Measurements from ENCODE around the gene BRD7. TPM values are rescaled to one million over a fixed set of nuclear protein-coding genes. Genes with fewer than 3 reads are reported as not detected.

Gene BRD7
- total RNA-seq, 1 experiment from 2014 or later = 76.6 TPM

GRCh38 chr16:50403491-50403890 is 34.7 kb upstream of the BRD7 start:
- no peaks in the 10 kb centered on the region for H3K4me1 ChIP-seq (replicated peaks; ENCODE audit: insufficient read depth)
- no TSS peak for BruUV-seq (replicated peaks)
- no peaks in the 10 kb centered on the region for H4K20me1 ChIP-seq (ENCODE audit: insufficient read depth)
- ChIA-PET POLR2A (ENCODE audit: unreplicated experiment) (no interaction called here), CTCF (no interaction called here)
- no peaks in the 10 kb centered on the region for H3K9me2 ChIP-seq (ENCODE audit: insufficient read depth)
- H3K4me2 ChIP-seq = no peak overlapping the region
- intact Hi-C loops (cut with micrococcal nuclease; ENCODE audit: unreplicated experiment) = no loop called here
- no peaks in the 10 kb centered on the region for H3F3A ChIP-seq (ENCODE audit: insufficient read depth, low read depth)
- DNase-seq = no peak
- no peaks in the 10 kb centered on the region for H3K27me3 ChIP-seq (ENCODE audit: insufficient read depth, low read depth)
- H3K27ac ChIP-seq = no peak overlapping the region
- H3K79me2 ChIP-seq (ENCODE audit: low read depth) = no peaks in the 10 kb centered on the region
- H3K36me3 ChIP-seq (ENCODE audit: low read depth) = no peaks in the 10 kb centered on the region
- H3K9me3 ChIP-seq (ENCODE audit: insufficient read depth, low read depth) = no peaks in the 10 kb centered on the region
- H3K4me3 ChIP-seq = no peak overlapping the region
- no peak for TF ChIP-seq CTCF (conservative IDR thresholded peaks at IDR 0.05)
- TF ChIP-seq EZH2 (IDR thresholded peaks at IDR 0.05; ENCODE audit: low read depth) = no peak
- no peak overlapping the region for H2AFZ ChIP-seq

- Histone ChIP-seq H3K9me2 (ENCODE audit: insufficient read depth) (no peaks in the 10 kb centered on the region), H3K27me3 (ENCODE audit: insufficient read depth, low read depth) (no peaks in the 10 kb centered on the region), H3K79me2 (ENCODE audit: low read depth) (no peaks in the 10 kb centered on the region), H2AFZ (no peak overlapping the region), H3K9me3 (ENCODE audit: insufficient read depth, low read depth) (no peaks in the 10 kb centered on the region), H3K36me3 (ENCODE audit: low read depth) (no peaks in the 10 kb centered on the region), H3K4me2 (no peak overlapping the region), H3K4me3 (no peak overlapping the region), H4K20me1 (ENCODE audit: insufficient read depth) (no peaks in the 10 kb centered on the region), H3K27ac (no peak overlapping the region), H3F3A (ENCODE audit: insufficient read depth, low read depth) (peaks cover 5% of the 10 kb centered on the region; the same call in 1 of the 2 replicates), H3K4me1 (replicated peaks; ENCODE audit: insufficient read depth) (peaks cover 6% of the 10 kb centered on the region)
- no peak for TF ChIP-seq EZH2 (IDR thresholded peaks at IDR 0.05; ENCODE audit: low read depth)
- TF ChIP-seq CTCF (conservative IDR thresholded peaks at IDR 0.05) = no peak
- no peak for DNase-seq
- intact Hi-C loops (cut with micrococcal nuclease; ENCODE audit: unreplicated experiment) = no loop called here
- no TSS peak for BruUV-seq (replicated peaks)
- ChIA-PET CTCF (no interaction called here), POLR2A (ENCODE audit: unreplicated experiment) (no interaction called here)
These were observed 33.6 kb upstream of the BRD7 start for GRCh38 chr16:50402298-50402895.

GRCh38 chr16:50401355-50401754 is 32.6 kb upstream of the BRD7 start:
- Histone ChIP-seq H3K4me2 (no peak overlapping the region), H2AFZ (no peak overlapping the region), H3K9me2 (ENCODE audit: insufficient read depth) (no peaks in the 10 kb centered on the region), H3K4me1 (replicated peaks; ENCODE audit: insufficient read depth) (peaks cover 14% of the 10 kb centered on the region), H3K79me2 (ENCODE audit: low read depth) (no peaks in the 10 kb centered on the region), H3K9me3 (ENCODE audit: insufficient read depth, low read depth) (no peaks in the 10 kb centered on the region), H3K36me3 (ENCODE audit: low read depth) (no peaks in the 10 kb centered on the region), H4K20me1 (ENCODE audit: insufficient read depth) (no peaks in the 10 kb centered on the region), H3K27ac (no peak overlapping the region), H3F3A (ENCODE audit: insufficient read depth, low read depth) (peaks cover 13% of the 10 kb centered on the region), H3K4me3 (no peak overlapping the region), H3K27me3 (ENCODE audit: insufficient read depth, low read depth) (no peaks in the 10 kb centered on the region)
- no peak for DNase-seq
- ChIA-PET POLR2A (ENCODE audit: unreplicated experiment) (no interaction called here), CTCF (no interaction called here)
- intact Hi-C loops (cut with micrococcal nuclease; ENCODE audit: unreplicated experiment) = no loop called here
- TF ChIP-seq EZH2 (IDR thresholded peaks at IDR 0.05; ENCODE audit: low read depth) = no peak
- TF ChIP-seq CTCF (conservative IDR thresholded peaks at IDR 0.05) = no peak
- no TSS peak for BruUV-seq (replicated peaks)

All from PC-9 (cell line).